Hepatocyte (in vitro differentiated cells): ENCODE results near the gene PTPRE.

Experiments used
- EZH2phosphoT487 ChIP-seq: fragments of 200-600 bp; sonication (generic); IDR thresholded peaks from one replicate; pipeline ENCODE4 v1.6.1; 2018; ENCODE audit warnings: antibody characterized with exemption, mild to moderate bottlenecking, low read depth, moderate library complexity; ENCODE audit not compliant: unreplicated experiment, severe bottlenecking
- TF ChIP-seq, protein P1 (sequence below): fragments of 200-600 bp; sonication (generic); IDR thresholded peaks from 2 replicates; pipeline ENCODE4 v1.5.1; 2016; ENCODE audit warnings: antibody characterized with exemption, mild to moderate bottlenecking; ENCODE audit not compliant: poor library complexity

DNA sequence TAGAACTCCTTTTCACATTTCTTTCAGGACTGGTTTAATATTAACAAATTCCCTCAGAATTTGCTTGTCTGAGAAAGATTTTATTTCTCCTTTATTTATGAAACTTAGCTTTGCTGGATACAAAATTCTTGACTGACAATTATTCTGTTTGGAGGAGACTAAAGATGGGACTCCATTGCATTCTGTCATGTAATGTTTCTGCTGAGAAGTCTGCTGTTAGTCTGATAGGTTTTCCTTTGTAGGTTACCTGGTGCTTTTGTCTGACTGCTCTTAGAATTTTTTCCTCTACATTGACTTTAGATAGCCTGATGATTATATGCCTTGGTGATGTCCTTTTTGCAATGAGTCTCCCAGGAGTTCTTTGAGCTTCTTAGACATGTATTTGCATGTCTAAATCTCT is 37.6 kb upstream of the PTPRE start:
- TF ChIP-seq, protein P1, sequence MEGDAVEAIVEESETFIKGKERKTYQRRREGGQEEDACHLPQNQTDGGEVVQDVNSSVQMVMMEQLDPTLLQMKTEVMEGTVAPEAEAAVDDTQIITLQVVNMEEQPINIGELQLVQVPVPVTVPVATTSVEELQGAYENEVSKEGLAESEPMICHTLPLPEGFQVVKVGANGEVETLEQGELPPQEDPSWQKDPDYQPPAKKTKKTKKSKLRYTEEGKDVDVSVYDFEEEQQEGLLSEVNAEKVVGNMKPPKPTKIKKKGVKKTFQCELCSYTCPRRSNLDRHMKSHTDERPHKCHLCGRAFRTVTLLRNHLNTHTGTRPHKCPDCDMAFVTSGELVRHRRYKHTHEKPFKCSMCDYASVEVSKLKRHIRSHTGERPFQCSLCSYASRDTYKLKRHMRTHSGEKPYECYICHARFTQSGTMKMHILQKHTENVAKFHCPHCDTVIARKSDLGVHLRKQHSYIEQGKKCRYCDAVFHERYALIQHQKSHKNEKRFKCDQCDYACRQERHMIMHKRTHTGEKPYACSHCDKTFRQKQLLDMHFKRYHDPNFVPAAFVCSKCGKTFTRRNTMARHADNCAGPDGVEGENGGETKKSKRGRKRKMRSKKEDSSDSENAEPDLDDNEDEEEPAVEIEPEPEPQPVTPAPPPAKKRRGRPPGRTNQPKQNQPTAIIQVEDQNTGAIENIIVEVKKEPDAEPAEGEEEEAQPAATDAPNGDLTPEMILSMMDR, result no peak
- TF ChIP-seq EZH2phosphoT487, result no peak
